ENCODE data around the gene LDLRAD4.
"Not testable (repeated sequence)": the region's sequence is repeated elsewhere in the genome, so short reads cannot be mapped to it uniquely, and the experiment has no call there.

Gene LDLRAD4

DNA sequence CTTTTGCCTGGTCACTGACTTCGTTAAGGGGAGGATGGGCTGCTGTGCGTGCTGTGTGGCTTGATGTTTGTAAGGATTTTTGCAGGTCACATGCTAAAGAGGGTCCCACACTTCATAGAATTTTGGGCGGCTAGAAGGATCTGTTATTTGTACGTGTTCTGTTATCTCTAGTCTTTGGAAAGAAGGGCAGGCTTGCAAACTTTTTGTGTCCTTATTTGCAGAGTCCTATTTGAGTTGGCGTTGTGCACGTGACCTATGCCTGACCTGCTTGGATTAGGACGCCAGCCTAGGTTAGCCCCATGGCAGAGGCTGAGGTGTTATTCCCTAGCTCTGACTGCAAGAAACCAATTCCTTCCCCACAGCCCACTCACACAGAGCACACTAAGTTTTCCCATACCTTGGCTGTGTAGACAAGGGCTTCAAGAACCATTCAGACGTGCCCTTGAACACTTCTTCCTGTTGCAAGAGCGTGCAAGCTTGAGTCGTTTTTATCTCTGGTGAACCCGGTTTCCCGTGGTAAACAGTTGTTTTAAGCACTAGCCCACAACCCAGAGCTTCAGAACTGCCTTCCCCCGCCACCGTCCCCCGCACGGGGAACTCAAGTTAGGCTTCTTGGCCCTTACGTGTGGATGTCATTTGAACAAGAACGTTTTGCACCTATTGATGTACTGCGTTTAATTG is 94.6 kb downstream of the LDLRAD4 start:
- no peak for DNase-seq

DNA sequence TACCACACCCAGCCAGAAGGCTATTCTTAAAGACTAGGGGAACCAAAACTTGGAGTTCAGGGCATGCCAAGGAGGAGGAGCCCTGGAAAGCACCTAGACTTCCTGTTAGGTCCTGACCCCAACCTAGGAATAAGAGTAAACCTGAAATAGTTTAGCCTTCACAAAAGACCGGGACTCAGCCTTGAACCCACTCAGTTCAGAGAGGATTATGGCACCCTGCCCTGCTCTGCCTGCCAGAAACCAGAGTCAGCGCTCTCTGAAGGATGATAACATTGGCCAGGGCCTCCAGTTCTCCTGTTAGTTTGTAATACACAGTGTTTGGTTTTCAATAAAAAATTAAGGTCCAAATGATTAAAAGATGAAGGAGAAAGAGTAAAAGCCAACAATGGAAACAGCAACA is 96.4 kb downstream of the LDLRAD4 start:
- no peak for DNase-seq

DNA sequence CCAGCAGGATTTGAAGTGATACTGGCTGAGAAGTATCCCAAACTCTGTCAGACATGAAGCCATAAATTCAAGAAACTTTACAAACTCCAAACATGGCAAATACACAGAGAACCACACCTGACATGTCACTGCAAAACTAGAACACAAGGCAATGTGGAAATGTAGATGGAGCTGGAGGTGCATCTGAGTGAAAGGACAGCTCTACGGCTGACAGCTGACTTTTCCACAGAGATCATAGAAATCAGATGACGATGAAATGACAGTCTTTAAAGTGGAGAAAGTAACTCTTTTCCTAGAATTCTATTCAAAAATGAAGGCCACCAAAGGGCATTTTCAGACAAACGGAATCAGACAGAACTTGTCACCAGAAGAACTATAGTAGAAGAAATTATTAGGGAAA is 97.5 kb downstream of the LDLRAD4 start:
- DNase-seq = no peak

DNA sequence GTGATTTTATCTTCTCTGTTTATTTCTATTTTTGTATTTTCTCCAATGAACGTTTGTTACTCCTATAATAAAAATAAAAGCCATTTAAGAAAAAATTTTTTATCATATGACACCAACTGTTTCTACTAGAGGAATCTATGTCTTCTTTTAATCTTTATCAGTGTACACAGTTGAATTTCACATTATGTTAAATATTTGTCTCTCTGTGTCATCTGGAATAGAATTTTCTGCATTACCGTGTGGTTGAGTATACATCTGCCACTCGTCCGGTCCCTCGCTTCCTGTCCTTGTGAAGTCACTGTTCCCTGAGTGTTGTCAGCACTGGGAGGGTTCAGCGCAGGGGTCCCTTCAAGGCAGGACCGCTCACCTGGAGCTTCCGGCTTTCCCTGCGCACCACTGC is 99.2 kb downstream of the LDLRAD4 start:
- DNase-seq = no peak

DNA sequence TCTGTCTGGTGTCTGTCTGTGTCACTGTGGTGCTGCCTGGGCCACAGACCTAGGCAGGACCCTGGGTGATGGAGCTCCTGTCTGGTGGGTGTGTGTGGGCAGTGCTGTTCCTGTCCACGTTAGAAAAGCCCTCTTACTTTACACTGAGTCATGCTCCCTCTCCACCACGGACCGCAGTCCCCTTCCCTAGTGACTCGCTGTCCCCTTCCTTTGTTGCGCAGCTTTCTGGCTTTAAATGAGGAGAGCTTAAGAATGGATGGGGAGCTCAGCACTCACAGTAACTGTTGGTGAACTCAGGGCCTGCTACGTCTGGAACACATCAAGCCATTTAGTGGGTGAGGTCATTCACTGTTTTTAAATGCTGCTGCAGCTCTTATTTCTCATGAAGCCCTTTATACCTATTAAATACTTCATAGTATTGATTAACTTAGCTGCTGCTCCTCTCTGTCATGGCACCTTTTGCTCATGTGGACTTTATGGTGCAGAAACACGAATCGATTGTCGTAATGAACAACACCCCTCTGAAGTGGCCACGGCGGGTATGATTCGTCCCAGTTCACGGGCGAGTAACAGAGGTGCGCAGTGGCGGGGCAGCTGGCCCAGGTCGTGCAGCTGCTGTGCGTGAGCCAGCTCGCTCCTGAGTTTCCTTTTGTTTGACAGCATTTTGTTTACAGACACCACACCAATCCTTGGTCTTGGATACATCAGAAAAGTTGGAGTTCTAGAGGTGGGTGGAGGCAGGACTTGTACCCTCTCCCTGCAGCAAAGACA is 100.4 kb downstream of the LDLRAD4 start:
- DNase-seq = no peak

DNA sequence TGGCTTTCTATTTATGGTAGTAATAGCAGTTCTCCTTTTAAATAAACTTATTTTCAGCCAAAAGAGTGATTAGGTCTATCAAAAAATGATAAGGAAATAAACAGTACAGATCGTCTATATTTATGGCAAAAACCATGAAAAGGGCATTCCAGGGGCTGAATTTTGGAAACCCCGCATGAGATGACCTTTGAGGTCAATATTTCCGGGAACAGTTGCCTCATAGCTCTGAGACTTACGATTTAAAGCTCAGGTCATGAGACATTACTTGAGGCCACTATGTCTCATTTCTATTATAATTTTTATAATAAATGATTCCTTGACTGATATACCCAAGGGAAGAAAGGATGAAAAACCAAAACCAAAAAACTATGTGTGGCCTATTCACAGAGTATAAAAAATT is 101.1 kb downstream of the LDLRAD4 start:
- no peak for DNase-seq

DNA sequence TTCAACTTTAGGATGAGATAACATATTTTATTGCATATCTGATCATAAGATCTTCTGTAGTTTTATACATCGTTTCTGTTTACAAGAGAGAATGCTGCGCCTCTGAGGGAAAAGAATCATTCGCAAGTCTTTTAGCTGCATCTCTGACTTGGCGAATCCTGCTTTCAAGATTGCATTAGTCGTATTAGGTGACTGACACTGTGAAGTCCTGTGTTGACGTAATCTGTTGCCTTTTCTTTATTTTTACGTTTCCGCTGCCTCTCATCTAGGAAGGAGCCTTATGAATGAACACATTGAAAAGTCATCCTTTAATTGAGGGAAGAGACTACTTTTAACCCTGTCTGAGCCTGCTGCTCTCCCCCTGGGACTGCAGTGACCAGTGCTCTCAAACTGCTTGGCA is 101.5 kb downstream of the LDLRAD4 start:
- DNase-seq = no peak

DNA sequence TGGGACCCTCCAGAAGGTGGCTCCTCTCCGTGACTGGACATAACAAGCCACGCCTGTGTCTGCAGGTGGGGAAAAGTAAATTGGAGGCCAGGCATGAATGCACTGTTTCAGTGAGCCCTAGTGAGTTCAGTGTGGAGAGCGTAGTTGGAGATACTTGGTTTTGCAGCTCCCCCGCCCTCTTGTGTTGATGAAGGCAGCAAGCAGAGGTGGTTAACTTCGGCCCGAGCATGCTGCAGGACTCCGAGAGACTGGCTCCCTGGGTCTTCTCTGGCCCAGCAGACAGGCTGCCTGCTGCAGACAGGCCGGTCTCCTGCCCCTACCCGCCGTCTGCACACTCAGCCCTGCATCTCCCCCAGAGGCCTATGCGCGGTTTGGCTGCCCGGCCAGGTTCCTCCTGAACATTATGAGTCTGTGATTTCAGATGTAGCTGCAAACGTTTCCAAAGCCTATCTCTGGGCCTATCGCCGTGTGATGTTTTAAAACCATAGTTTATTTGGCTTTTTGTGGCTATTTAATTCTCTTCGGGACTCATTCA is 102.4 kb downstream of the LDLRAD4 start:
- no peak for DNase-seq

DNA sequence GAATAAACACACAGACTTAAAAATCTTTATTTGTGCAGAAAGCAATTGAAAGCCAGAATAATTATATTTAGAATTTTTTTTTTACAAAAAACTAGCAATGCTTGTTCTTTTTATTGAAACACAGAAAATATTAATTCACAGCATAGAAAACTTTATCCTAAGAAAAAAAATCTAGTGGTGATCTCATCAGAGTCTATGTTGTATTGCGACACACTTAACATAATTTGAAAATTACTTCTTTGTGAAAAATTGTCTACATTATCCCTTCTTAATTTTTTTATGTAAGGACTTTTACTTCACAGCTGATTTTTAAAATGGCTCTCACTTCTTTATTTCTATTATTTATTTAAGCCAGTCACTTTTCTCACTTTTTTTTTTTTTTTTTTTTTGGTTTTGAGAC is 103.4 kb downstream of the LDLRAD4 start:
- no peak for DNase-seq

DNA sequence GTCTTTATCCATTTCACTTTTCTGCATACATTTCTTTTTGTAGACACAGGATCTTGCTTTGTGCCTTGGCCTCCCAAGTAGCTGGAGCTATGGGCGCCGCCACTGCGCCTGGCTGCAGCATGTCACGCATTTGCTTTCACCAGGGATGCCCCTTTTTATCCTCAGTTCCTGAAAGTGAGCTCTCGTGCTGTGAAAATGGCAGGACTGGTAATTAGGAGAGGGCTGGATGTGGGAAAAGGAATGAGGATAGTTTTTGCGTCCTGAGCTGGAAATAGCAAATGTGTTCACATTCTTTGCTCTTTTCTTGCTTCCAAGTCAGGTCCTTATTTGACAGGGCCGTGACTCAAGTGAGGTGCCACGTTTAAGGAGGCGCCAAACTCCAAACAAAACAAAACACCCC is 104.6 kb downstream of the LDLRAD4 start:
- no peak for DNase-seq

DNA sequence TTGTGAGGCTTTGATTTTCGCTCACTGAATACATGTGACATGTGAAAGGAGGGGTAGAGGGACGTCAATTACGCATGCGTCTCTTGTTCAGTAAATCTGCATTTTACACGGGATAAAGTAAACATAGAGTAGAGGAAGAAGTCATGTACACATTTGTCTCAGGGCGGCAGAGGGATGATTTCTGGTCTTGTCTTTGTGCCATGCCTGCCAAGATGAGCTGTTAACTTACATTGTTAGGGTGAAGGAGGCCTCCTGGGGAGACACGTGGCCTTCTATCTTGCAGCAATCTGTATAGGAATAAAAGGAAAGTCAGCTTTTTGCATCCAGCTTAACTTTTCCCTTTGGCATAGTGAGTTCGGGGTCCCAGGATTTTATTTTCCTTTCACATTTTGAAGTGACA is 106.3 kb downstream of the LDLRAD4 start:
- no peak for DNase-seq

DNA sequence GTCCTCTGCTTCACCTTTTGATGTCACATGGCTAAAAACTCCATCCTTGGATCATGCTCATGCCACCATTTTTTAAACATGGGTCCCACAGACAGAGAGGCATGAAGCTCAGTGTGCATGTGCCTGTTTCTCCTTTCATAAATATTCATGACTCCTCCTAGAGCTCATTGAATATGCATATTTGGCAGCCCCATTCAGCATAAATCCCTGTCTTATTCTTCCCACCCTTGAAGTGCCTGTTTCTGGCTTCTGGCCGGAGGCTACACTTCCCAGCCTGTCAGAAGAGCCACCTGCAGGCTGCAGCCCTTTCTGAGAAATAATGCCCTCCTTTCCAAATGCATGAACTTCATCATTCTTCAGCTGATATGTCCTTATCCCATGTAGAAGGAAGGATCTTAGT is 109.7 kb downstream of the LDLRAD4 start:
- DNase-seq = no peak

DNA sequence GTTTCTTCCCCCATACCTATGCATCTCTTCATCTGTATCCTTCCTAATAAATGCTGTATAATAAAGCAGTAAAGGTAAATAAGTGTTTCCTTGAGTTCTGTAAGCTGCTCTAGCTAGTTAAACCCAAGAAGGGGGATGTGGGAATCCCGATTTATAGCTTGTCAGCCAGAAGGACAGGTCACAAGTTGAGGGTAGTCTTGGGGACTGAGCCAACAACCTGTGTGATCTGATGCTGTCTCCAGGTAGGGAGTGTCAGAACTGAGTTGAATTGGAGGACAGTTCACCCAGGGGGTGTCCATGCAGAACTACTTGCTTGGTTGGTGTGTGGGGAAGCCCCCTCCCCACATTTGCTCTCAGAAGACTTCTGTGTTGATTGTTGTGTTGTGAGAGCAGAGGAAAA is 112.4 kb downstream of the LDLRAD4 start:
- no peak for DNase-seq

DNA sequence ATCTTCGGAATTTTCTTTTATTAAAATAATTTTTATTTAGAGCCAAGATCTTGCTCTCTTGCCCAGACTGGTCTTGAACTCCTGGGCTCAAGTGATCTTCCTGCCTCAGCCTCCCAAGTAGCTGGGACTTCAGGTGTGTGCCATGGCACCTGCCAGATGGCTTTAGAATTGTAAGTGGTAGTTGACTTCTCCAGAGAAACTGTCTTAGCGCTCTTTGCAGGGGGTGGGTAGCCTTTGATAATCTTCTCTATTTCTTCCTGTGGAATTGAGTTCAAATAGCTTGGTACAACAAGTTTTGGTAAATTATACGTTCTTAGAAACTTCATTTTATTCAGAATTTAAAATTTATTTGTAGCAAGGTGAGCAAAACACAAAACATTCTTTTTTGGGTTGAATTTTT is 113.3 kb downstream of the LDLRAD4 start:
- no peak for DNase-seq

DNA sequence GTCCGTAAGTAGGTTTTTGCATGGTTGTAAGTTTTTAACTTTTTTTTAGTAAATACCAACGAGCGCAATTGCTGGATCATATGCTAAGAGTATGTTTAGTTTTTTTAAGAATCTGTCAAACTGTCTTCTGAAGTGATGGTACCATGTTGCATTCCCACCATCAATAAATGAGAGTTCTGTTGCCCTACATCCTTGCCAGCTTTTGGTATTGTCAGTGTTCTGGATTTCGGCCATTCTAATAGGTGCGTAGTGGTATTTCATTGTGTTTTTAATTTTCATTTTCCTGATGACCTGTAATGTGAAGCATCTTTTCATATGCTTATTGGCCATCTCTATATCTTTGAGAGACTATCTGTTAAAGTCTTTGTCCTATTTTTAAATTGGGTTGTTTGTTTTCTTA is 114.3 kb downstream of the LDLRAD4 start:
- DNase-seq = no peak

DNA sequence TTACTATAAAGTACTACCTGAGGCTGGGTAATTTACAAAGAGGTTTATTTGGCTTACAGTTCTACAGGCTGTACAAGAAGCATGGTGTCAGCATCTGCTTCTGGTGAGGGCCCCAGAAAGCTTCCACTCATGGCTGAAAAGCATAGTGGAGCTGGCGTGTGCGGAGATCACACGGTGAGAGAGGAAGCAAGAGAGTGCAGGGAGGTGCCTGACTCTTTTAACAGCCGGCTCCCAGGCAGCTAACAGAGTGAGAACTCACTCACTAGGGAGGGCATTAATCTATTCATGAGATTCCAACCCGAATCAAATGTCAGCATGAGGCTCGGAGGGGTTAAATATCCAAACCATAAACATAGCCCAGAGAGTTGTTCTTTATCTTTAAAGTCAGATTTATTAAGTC is 117.3 kb downstream of the LDLRAD4 start:
- DNase-seq = no peak

DNA sequence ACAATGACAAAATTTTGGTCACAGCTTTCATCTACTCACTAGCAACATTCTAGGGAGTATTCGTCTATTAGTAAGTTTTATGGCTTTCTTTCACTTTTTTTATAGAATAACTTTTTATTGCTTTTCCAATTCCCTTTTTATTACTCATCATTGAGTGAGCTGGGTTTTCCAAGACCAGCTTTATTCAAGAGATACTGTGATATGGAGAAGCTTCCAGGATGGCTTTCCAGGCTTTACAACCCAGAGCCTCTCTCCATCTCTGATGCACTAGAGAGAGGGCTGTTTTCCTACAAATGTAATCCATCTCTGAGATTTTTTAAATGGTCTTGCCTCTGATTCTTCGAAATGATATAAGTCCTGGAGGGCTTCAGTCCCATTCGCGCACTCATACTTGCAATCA is 118.3 kb downstream of the LDLRAD4 start:
- DNase-seq = no peak

DNA sequence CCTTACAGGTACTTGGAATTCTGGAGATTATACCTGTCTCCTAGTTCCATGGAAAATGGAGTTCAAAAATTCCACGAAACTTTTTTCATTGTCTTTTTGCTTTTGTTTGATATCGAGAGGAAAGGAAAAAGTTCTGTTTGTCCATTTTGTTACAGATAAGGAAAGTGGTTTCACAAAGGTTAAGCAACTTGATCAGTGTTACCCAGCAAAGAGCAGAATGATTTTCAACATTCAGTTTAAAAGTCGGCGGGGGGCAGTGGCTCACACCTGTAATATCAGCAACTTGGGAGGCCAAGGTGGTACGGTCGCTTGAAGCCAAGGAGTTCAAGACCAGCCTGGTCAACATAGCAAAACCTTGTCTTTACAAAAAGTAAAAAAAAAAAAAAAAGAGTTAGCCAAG is 118.8 kb downstream of the LDLRAD4 start:
- no peak for DNase-seq

DNA sequence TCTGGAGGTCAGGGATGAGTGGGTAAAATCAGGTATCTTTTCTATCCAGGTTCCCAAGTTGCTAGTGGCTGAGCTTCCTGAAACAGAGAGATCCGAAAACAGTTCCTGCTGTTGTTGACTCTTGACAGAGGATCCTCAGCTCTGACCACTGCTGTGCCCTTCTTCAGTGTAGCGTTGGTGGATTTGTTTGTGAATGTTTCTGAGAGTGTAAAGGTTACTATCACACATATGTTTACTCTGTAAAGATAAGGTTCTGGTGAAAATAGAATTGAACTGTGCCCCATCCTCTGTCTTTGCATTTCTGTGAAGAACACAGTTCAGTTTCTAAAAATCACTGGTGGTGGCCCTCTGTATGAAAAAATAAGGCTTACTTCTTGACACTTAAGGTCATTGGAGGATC is 119.8 kb downstream of the LDLRAD4 start:
- DNase-seq = no peak

DNA sequence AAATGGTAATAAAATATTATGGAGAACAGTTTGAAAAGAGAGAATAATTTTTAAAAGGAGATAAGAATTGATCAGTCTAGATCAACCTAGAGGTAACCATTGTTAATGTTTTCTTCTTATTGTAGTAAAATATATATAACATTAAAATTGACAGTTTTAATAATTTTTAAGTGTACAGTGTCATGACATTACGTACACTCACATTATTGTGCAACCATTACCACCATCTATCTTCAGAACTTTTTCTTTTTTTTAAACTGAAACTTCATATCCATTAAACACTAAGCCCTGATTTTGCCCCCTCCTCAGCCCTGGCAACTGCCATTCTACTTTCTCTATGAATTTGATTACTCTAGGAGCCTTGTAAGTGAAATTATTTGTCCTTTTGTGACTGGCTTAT is 121.1 kb downstream of the LDLRAD4 start:
- DNase-seq = no peak

DNA sequence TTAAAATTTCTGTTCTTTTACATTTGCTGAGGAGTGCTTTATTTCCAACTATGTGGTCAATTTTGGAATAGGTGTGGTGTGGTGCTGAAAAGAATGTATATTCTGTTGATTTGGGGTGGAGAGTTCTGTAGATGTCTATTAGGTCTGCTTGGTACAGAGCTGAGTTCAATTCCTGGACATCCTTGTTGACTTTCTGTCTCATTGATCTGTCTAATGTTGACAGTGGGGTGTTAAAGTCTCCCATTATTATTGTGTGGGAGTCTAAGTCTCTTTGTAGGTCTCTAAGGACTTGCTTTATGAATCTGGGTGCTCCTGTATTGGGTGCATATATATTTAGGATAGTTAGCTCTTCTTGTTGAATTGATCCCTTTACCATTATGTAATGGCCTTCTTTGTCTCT is 127.9 kb downstream of the LDLRAD4 start:
- DNase-seq = not testable (repeated sequence)

DNA sequence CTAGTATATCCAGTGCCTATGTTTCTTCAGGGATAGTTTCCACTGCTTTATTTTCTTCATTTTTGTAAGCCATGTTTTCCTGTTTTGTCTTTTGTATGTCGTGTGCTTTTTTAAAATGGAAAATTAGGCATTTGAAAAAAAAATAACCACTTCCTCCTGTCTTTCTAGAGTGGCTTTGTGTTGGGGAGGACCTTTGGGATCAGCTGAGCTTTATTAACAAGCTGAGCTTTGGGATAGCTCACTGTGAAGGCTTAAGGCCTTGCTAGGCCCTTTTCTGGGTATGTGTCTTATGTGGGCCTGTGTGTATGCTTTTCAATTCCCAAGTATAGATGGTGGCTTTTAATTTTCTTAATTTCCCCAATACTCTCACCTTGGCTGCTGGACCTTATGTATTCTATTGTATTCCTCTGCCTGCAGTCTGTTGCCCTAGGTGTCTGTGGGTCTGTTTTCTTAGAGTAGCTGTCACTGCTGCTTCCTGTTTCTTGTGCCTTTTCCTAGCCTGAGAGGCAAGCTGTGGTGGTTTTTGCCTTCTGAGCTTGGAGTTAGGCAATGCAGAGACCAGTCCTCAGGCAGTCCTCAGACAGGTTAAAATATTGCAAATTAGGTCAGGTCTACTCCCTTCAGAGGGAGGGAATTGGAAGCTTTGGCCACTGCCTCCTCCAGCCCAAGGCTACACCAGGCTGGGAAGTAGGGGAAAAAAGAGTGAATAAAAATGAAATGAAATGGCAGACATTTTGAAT is 134.7 kb downstream of the LDLRAD4 start:
- no peak for DNase-seq

DNA sequence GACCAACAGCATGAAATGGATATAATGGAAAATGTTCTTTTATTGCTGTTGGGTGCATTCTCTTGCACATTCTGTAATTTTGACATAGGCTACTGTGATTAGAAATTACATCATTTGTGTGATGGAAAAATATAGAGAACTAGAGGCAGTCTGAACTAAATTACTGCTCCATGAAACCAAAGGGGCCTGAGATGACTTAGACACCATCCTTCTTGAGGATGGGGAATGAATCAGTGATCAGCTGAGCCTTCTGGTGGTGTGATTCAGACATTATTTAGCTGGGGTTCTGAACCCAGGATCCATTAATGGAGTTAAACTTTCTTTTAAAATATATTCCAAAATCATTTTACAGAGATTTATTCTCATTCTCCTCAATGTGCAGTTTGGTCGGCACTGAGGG is 135.8 kb downstream of the LDLRAD4 start:
- DNase-seq = no peak

DNA sequence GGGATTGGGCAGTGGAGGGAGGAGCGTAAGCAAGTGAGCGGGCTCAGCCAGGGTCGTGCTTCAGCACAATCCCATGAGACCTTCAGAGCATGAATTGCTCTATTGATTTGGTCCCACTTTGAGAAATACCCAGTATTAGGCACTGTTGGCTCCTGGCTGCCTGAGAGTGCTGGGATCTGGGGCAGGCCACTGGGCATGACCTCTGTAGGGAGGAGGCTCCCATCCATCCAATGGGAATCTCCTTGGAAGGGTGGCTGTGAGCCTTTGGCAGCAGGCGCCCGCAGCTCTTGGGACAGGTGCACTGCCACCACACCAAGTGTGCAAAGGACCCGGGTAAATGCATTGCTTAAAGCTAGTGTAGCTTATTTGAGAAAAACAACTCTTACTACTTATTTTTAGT is 137.5 kb downstream of the LDLRAD4 start:
- DNase-seq = no peak

Data from cortex of kidney (tissue), 1 donor.